GM23338 (cell line): ENCODE results near the gene NUBPL. TPM values are rescaled to one million over a fixed set of nuclear protein-coding genes. Genes with fewer than 3 reads are reported as not detected.

Experiments
- ATAC-seq: fragments of 200-7000 bp; cut with Tn5 transposase; 3 replicates; pipeline ENCODE4 v1.9.1; 2020
- DNase-seq: peaks from one replicate; pipeline ENCODE4 v3.0.0-alpha.2; 2015; ENCODE audit warnings: low spot score
- H2AFZ ChIP-seq: fragments of 200-600 bp; sonication (generic); 2 replicates; pipeline ENCODE4 v1.8.0; 2016; ENCODE audit warnings: antibody characterized with exemption, mild to moderate bottlenecking, moderate library complexity
- H3F3A ChIP-seq: fragments of 200-600 bp; sonication (generic); replicated peaks from 2 replicates; pipeline ENCODE4 v1.8.0; 2017; ENCODE audit warnings: antibody characterized with exemption, mixed run types, low read depth
- H3K27ac ChIP-seq: fragments of 200-600 bp; sonication (generic); 2 replicates; pipeline ENCODE4 v1.6.1; 2016; ENCODE audit warnings: low read depth
- H3K27me3 ChIP-seq: fragments of 200-600 bp; sonication (generic); 2 replicates; pipeline ENCODE4 v1.8.0; 2016; ENCODE audit warnings: mild to moderate bottlenecking, mixed run types, moderate library complexity; ENCODE audit not compliant: insufficient read depth
- H3K36me3 ChIP-seq: fragments of 200-600 bp; sonication (generic); 2 replicates; pipeline ENCODE4 v1.8.0; 2016; ENCODE audit warnings: mild to moderate bottlenecking; ENCODE audit not compliant: insufficient read depth
- H3K4me1 ChIP-seq: fragments of 200-600 bp; sonication (generic); 2 replicates; pipeline ENCODE4 v1.8.0; 2016; ENCODE audit warnings: mild to moderate bottlenecking, moderate library complexity; ENCODE audit not compliant: insufficient read depth
- H3K4me2 ChIP-seq: fragments of 200-600 bp; sonication (generic); 2 replicates; pipeline ENCODE4 v1.7.1; 2017; ENCODE audit warnings: mixed run types
- H3K4me3 ChIP-seq: fragments of 200-600 bp; sonication (generic); 2 replicates; pipeline ENCODE4 v1.6.1; 2016; ENCODE audit warnings: mixed run types
- H3K79me2 ChIP-seq: fragments of 200-600 bp; sonication (generic); replicated peaks from 2 replicates; pipeline ENCODE4 v1.8.0; 2017; ENCODE audit warnings: mild to moderate bottlenecking; ENCODE audit not compliant: insufficient read depth
- H3K9me2 ChIP-seq: fragments of 200-600 bp; sonication (generic); 2 replicates; pipeline ENCODE4 v1.8.0; 2017; ENCODE audit not compliant: insufficient read depth
- H4K20me1 ChIP-seq: fragments of 200-600 bp; sonication (generic); replicated peaks from 2 replicates; pipeline ENCODE4 v1.8.0; 2017; ENCODE audit warnings: mild to moderate bottlenecking; ENCODE audit not compliant: insufficient read depth
- H3K27ac Mint-ChIP-seq: 2 replicates; pipeline ENCODE4 v1.8.0; 2020; ENCODE audit warnings: inconsistent platforms, mild to moderate bottlenecking, moderate library complexity, mixed read lengths
- H3K27me3 Mint-ChIP-seq: 3 replicates; pipeline ENCODE4 v1.8.0; 2022; ENCODE audit warnings: low read depth, mild to moderate bottlenecking, moderate library complexity, mixed read lengths, inconsistent platforms; ENCODE audit not compliant: insufficient read depth, poor library complexity
- H3K36me3 Mint-ChIP-seq: 3 replicates; pipeline ENCODE4 v1.8.0; 2021; ENCODE audit warnings: low read depth, mild to moderate bottlenecking, inconsistent platforms, moderate library complexity, mixed read lengths
- H3K4me1 Mint-ChIP-seq: 3 replicates; pipeline ENCODE4 v1.8.0; 2020; ENCODE audit warnings: mild to moderate bottlenecking, inconsistent platforms, mixed read lengths
- H3K4me3 Mint-ChIP-seq: 3 replicates; pipeline ENCODE4 v1.8.0; 2021; ENCODE audit warnings: moderate library complexity, mild to moderate bottlenecking, inconsistent platforms, mixed read lengths
- H3K9me3 Mint-ChIP-seq: 3 replicates; pipeline ENCODE4 v1.8.0; 2020; ENCODE audit warnings: moderate library complexity, mild to moderate bottlenecking, inconsistent platforms, mixed read lengths
- EZH2 ChIP-seq: fragments of 200-600 bp; sonication (generic); IDR thresholded peaks from one replicate; pipeline ENCODE4 v1.8.0; 2017; ENCODE audit warnings: antibody characterized with exemption, mild to moderate bottlenecking, low read depth; ENCODE audit not compliant: unreplicated experiment
- JUNB ChIP-seq: IDR thresholded peaks from one replicate; pipeline ENCODE4 v1.6.1; 2016; ENCODE audit warnings: antibody characterized with exemption; ENCODE audit not compliant: unreplicated experiment
- NANOG ChIP-seq: IDR thresholded peaks from 2 replicates; pipeline ENCODE4 v1.6.1; 2016; ENCODE audit warnings: antibody characterized with exemption, borderline replicate concordance
- POLR2AphosphoS5 ChIP-seq: IDR thresholded peaks from 2 replicates; pipeline ENCODE4 v1.6.1; 2016; ENCODE audit warnings: antibody characterized with exemption, low read depth
- STAT1 ChIP-seq: IDR thresholded peaks from one replicate; pipeline ENCODE4 v1.6.1; 2016; ENCODE audit warnings: antibody characterized with exemption; ENCODE audit not compliant: unreplicated experiment
- ZNF331 ChIP-seq: fragments of 250-450 bp; sonication (Bioruptor Pico); IDR thresholded peaks from 2 replicates; pipeline ENCODE4 v1.5.0; 2020; ENCODE audit warnings: low read depth, mild to moderate bottlenecking, moderate library complexity
- polyA plus RNA-seq: library from polyadenylated mRNA; unstranded; fragments of >200 nt; fragmentation: Nextera tagmentation; extraction: Ambion mirVana; gene quantifications from 2 replicates; pipeline ENCODE4 v1.2.1, GENCODE V29; 2016
- total RNA-seq: library from RNA; depleted of rRNA; stranded (reverse); fragments of >200 nt; shearing (Covaris generic); gene quantifications from 2 replicates; pipeline ENCODE4 v1.2.3, GENCODE V29; 2014
- TF ChIP-seq, protein P1 (sequence below), 2 experiments: fragments of 200-600 bp in 1 of 2; sonication (generic) in 1 of 2; conservative IDR thresholded peaks; 2 replicates each; pipeline versions ENCODE4 v1.5.1 to v1.6.1; 2016 to 2017; ENCODE audit warnings: antibody characterized with exemption in 2 of 2, low read depth in 2 of 2, mild to moderate bottlenecking in 2 of 2, moderate library complexity in 1 of 2
- TF ChIP-seq, protein P2 (sequence below): fragments of 250-450 bp; sonication (Bioruptor Pico); IDR thresholded peaks from 2 replicates; pipeline ENCODE4 v1.5.0; 2020; ENCODE audit warnings: mild to moderate bottlenecking, moderate library complexity

NUBPL gene
- total and polyA plus RNA-seq, 2 experiments from 2014 or later: 6.1 to 20.7 TPM

DNA sequence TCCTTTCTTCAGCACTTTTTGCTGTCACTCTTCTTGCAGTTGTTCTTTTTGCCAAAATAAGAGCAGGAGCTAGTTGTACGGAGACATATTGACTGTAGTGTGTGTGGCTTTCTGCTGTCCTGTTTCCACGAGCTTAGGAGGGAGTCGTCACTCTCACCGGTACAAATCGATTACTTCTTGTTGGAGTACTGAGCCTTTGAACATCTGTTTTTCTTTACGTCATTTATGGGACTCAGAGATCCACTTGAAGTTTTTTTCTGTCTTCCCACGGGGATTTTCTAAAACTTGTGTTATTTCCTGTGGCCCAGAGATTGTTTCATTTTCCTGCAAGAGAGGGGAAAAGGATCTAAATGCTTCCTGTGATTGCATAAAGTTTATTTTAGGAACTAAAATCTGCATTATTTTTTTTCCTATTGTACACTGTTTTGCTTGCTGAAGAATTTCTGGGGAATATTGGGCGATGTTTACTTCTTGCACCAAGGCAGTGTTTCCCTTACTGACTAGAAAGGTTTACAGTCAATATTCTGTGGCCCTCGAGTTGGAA is 316.1 kb downstream of the NUBPL start:
- no peaks in the 10 kb centered on the region for H3K27me3 Mint-ChIP-seq
- Histone ChIP-seq H3K27ac (no peak overlapping the region), H3K79me2 (no peaks in the 10 kb centered on the region), H3K4me2 (no peak overlapping the region), H3K27me3 (no peaks in the 10 kb centered on the region), H2AFZ (no peak overlapping the region), H3F3A (no peaks in the 10 kb centered on the region), H3K4me3 (no peak overlapping the region), H3K9me2 (no peaks in the 10 kb centered on the region), H4K20me1 (no peaks in the 10 kb centered on the region), H3K36me3 (no peaks in the 10 kb centered on the region), H3K4me1 (no peaks in the 10 kb centered on the region)
- no peaks in the 10 kb centered on the region for H3K9me3 Mint-ChIP-seq
- TF ChIP-seq, protein P1, sequence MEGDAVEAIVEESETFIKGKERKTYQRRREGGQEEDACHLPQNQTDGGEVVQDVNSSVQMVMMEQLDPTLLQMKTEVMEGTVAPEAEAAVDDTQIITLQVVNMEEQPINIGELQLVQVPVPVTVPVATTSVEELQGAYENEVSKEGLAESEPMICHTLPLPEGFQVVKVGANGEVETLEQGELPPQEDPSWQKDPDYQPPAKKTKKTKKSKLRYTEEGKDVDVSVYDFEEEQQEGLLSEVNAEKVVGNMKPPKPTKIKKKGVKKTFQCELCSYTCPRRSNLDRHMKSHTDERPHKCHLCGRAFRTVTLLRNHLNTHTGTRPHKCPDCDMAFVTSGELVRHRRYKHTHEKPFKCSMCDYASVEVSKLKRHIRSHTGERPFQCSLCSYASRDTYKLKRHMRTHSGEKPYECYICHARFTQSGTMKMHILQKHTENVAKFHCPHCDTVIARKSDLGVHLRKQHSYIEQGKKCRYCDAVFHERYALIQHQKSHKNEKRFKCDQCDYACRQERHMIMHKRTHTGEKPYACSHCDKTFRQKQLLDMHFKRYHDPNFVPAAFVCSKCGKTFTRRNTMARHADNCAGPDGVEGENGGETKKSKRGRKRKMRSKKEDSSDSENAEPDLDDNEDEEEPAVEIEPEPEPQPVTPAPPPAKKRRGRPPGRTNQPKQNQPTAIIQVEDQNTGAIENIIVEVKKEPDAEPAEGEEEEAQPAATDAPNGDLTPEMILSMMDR (conservative IDR thresholded peaks at IDR 0.05; ENCODE audit: low read depth in 2 of 2): no peak
- no peak for TF ChIP-seq EZH2
- no peak for TF ChIP-seq STAT1
- TF ChIP-seq NANOG: no peak
- TF ChIP-seq POLR2AphosphoS5: no peak
- TF ChIP-seq, protein P2, sequence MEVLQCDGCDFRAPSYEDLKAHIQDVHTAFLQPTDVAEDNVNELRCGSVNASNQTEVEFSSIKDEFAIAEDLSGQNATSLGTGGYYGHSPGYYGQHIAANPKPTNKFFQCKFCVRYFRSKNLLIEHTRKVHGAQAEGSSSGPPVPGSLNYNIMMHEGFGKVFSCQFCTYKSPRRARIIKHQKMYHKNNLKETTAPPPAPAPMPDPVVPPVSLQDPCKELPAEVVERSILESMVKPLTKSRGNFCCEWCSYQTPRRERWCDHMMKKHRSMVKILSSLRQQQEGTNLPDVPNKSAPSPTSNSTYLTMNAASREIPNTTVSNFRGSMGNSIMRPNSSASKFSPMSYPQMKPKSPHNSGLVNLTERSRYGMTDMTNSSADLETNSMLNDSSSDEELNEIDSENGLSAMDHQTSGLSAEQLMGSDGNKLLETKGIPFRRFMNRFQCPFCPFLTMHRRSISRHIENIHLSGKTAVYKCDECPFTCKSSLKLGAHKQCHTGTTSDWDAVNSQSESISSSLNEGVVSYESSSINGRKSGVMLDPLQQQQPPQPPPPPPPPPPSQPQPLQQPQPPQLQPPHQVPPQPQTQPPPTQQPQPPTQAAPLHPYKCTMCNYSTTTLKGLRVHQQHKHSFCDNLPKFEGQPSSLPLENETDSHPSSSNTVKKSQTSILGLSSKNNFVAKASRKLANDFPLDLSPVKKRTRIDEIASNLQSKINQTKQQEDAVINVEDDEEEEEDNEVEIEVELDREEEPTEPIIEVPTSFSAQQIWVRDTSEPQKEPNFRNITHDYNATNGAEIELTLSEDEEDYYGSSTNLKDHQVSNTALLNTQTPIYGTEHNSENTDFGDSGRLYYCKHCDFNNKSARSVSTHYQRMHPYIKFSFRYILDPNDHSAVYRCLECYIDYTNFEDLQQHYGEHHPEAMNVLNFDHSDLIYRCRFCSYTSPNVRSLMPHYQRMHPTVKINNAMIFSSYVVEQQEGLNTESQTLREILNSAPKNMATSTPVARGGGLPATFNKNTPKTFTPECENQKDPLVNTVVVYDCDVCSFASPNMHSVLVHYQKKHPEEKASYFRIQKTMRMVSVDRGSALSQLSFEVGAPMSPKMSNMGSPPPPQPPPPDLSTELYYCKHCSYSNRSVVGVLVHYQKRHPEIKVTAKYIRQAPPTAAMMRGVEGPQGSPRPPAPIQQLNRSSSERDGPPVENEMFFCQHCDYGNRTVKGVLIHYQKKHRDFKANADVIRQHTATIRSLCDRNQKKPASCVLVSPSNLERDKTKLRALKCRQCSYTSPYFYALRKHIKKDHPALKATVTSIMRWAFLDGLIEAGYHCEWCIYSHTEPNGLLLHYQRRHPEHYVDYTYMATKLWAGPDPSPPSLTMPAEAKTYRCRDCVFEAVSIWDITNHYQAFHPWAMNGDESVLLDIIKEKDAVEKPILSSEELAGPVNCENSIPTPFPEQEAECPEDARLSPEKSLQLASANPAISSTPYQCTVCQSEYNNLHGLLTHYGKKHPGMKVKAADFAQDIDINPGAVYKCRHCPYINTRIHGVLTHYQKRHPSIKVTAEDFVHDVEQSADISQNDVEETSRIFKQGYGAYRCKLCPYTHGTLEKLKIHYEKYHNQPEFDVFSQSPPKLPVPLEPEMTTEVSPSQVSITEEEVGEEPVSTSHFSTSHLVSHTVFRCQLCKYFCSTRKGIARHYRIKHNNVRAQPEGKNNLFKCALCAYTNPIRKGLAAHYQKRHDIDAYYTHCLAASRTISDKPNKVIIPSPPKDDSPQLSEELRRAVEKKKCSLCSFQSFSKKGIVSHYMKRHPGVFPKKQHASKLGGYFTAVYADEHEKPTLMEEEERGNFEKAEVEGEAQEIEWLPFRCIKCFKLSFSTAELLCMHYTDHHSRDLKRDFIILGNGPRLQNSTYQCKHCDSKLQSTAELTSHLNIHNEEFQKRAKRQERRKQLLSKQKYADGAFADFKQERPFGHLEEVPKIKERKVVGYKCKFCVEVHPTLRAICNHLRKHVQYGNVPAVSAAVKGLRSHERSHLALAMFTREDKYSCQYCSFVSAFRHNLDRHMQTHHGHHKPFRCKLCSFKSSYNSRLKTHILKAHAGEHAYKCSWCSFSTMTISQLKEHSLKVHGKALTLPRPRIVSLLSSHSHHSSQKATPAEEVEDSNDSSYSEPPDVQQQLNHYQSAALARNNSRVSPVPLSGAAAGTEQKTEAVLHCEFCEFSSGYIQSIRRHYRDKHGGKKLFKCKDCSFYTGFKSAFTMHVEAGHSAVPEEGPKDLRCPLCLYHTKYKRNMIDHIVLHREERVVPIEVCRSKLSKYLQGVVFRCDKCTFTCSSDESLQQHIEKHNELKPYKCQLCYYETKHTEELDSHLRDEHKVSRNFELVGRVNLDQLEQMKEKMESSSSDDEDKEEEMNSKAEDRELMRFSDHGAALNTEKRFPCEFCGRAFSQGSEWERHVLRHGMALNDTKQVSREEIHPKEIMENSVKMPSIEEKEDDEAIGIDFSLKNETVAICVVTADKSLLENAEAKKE (CRISPR knock-in tag): no peak
- TF ChIP-seq ZNF331 (CRISPR knock-in tag): no peak
- no peak for TF ChIP-seq JUNB
- no peak overlapping the region for H3K27ac Mint-ChIP-seq
- DNase-seq (no peak), ATAC-seq (no peak)
- no peaks in the 10 kb centered on the region for H3K4me1 Mint-ChIP-seq
- no peak overlapping the region for H3K4me3 Mint-ChIP-seq
- no peaks in the 10 kb centered on the region for H3K36me3 Mint-ChIP-seq
